AG04449 (cell line): ENCODE data around the gene ATP8B4.
A peak's percentile ranks its signal among the peaks of the same experiment; 100 is the strongest.

ENCODE experiments used
- CTCF ChIA-PET: fragments of 350-600 bp; formaldehyde crosslinking; extraction: SDS; loops from one replicate; lab custom pipeline; 2021; ENCODE audit warnings: antibody characterized with exemption; lab: Yijun Ruan, JAX
- POLR2A ChIA-PET: fragments of 400-600, 350-600 bp; formaldehyde crosslinking; extraction: SDS; loops from one replicate; lab custom pipeline; 2020; ENCODE audit warnings: antibody characterized with exemption, inconsistent platforms; lab: Yijun Ruan, JAX
- DNase-seq: peaks from one replicate; pipeline ENCODE4 v3.0.0-alpha.2; 2010; ENCODE audit warnings: low read depth, low spot score
- H3K4me3 ChIP-seq: 2 replicates; pipeline ENCODE4 v1.5.1; 2011; ENCODE audit warnings: low read depth, mild to moderate bottlenecking, control low read depth, low read length
- CTCF ChIP-seq: IDR thresholded peaks from one replicate; pipeline ENCODE4 v1.5.1; 2011; ENCODE audit warnings: mild to moderate bottlenecking, moderate library complexity, low read length, control low read depth, inconsistent platforms; ENCODE audit not compliant: insufficient read depth; ENCODE audit errors: missing control alignments

Gene ATP8B4

GRCh38 chr15:50119063-50120040 is at the start of gene ATP8B4:
ATP8B4 (minus strand) TSS chr15:50119233; CDS start chr15:50106966, 12,267 bp downstream.
- DNase-seq = no peak
- CTCF ChIA-PET = no interaction called here
- TF ChIP-seq CTCF = no peak
- H3K4me3 ChIP-seq = no peak within 1 kb of the TSS
- POLR2A ChIA-PET = no interaction called here

GRCh38 chr15:50168379-50168778 is 49.3 kb upstream of the ATP8B4 start:
- no peak for TF ChIP-seq CTCF
- no peak for DNase-seq
- CTCF ChIA-PET = interaction anchor here (0.5 to 1.6 kb wide), 4 partner anchors 12 to 147 kb away, joined by 3 to 4 read pairs (median 3); no protein-coding TSS in a partner anchor
- POLR2A ChIA-PET = no interaction called here
- H3K4me3 ChIP-seq = no peak overlapping the region

GRCh38 chr15:50167110-50167509 is 48.1 kb upstream of the ATP8B4 start:
- no peak for TF ChIP-seq CTCF
- no peak overlapping the region for H3K4me3 ChIP-seq
- CTCF ChIA-PET = interaction anchor here (0.6 to 1.5 kb wide), 2 partner anchors 10 to 31 kb away, joined by 3 to 4 read pairs; no protein-coding TSS in a partner anchor
- POLR2A ChIA-PET = no interaction called here
- no peak for DNase-seq

- no peak for TF ChIP-seq CTCF
- DNase-seq = peak; percentile 49
Measured at GRCh38 chr15:50166216-50166615, 47.2 kb upstream of the ATP8B4 start.

GRCh38 chr15:50164458-50164857 is 45.4 kb upstream of the ATP8B4 start:
- no peak overlapping the region for H3K4me3 ChIP-seq
- POLR2A ChIA-PET = no interaction called here
- TF ChIP-seq CTCF = no peak
- DNase-seq = no peak
- CTCF ChIA-PET = interaction anchor here (1.2 to 1.9 kb wide), 3 partner anchors 17 to 150 kb away, joined by 3 to 4 read pairs (median 3); partner anchors contain the start of gene SLC27A2

More at GRCh38 chr15:50166216-50166615, 47.2 kb upstream of the ATP8B4 start:
- no peak overlapping the region for H3K4me3 ChIP-seq
- CTCF ChIA-PET = interaction anchor here (0.6 to 1.5 kb wide), 2 partner anchors 10 to 17 kb away, joined by 3 to 4 read pairs; no protein-coding TSS in a partner anchor
- POLR2A ChIA-PET = interaction anchor here (0.5 kb wide), 1 partner anchor 18 kb away, joined by 3 read pairs; no protein-coding TSS in a partner anchor
